ENCODE measurements around the gene ACP7. TPM values are rescaled to one million over a fixed set of nuclear protein-coding genes. Genes with fewer than 3 reads are reported as not detected.

Gene ACP7
- total and polyA plus RNA-seq, 9 of the 15 experiments (the other 6 are each of a cell fraction or from before 2014, with no cell fraction given): not detected

DNA sequence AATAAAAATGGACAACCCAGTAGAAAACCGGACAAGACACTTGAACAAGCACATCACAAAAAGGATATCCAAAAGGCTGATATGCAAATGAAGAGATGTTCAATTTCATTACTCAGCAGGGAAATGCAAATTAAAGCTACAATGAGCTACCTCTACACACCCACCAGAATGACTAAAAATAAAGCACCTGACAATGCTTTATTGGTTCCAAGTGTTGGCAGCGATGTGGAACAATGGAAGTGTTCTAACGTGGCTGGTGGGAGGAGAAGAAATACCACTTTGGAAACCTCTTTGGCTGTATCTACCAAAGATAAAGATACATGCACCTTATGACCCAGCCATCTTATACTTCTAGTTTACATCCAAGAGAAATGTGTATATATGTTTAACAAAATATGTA is 3.7 kb upstream of the ACP7 start:
- ChIA-PET CTCF (ENCODE audit: low intra/inter-chr PET ratio) (no interaction called here), POLR2A (interaction anchor here (1.6 kb wide), 1 partner anchor 10 kb away, joined by 3 read pairs; no protein-coding TSS in a partner anchor)
- FAIRE-seq (no peak), ATAC-seq (no peak), DNase-seq (ENCODE audit: extremely low read depth in 1 of 4, low spot score in 3 of 4) (no peak)
- Histone ChIP-seq H3K9me3 (replicated peaks; ENCODE audit: control insufficient read depth, insufficient read depth, low read depth, low read length) (no peaks in the 10 kb centered on the region), H3K27ac (ENCODE audit: extremely low read depth, low read depth, low read length) (no peak overlapping the region), H4K20me1 (replicated peaks; ENCODE audit: control insufficient read depth, insufficient read depth, low read length) (0 out of 2 replicates have a peak, but pooled peaks cover 8% of the 10 kb centered on the region), H3K4me2 (ENCODE audit: insufficient read depth, low read length) (no peak overlapping the region), H3K79me2 (ENCODE audit: control insufficient read depth, insufficient read depth, low read length) (no peaks in the 10 kb centered on the region), H3K36me3 (ENCODE audit: control insufficient read depth, insufficient read depth, low read length) (no peaks in the 10 kb centered on the region), H3K9ac (ENCODE audit: insufficient read depth in 1 of 2, low read depth in 2 of 2, low read length in 2 of 2) (no peak overlapping the region), H2AFZ (ENCODE audit: low read depth, low read length) (no peak overlapping the region), H3K27me3 (ENCODE audit: control insufficient read depth in 2 of 2, insufficient read depth in 2 of 2, low read length in 2 of 2) (peaks cover 26 to 38% of the 10 kb centered on the region in 2 experiments), H3K4me1 (replicated peaks in 1 of 2; ENCODE audit: control insufficient read depth in 2 of 2, insufficient read depth in 2 of 2, low read length in 2 of 2) (peaks cover 0 to 8% of the 10 kb centered on the region in 2 experiments; a peak in 2 of 5 replicates), H3K4me3 (no peak overlapping the region), H3K9me1 (ENCODE audit: control insufficient read depth, insufficient read depth, low read length) (no peaks in the 10 kb centered on the region)
- WGBS (ENCODE audit: insufficient coverage, low coverage, missing lambda C conversion rate): 2% methylated on average over 3 of the region's 3 CpGs
- BruUV-seq (replicated peaks): no TSS peak
- in situ Hi-C loops (cut with MboI): no loop called here
- TF ChIP-seq, protein P1, sequence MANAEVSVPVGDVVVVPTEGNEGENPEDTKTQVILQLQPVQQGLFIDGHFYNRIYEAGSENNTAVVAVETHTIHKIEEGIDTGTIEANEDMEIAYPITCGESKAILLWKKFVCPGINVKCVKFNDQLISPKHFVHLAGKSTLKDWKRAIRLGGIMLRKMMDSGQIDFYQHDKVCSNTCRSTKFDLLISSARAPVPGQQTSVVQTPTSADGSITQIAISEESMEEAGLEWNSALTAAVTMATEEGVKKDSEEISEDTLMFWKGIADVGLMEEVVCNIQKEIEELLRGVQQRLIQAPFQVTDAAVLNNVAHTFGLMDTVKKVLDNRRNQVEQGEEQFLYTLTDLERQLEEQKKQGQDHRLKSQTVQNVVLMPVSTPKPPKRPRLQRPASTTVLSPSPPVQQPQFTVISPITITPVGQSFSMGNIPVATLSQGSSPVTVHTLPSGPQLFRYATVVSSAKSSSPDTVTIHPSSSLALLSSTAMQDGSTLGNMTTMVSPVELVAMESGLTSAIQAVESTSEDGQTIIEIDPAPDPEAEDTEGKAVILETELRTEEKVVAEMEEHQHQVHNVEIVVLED (CRISPR knock-in tag; IDR thresholded peaks at IDR 0.05): no peak
- TF ChIP-seq ZBTB40 (IDR thresholded peaks at IDR 0.05) (peak; percentile 51; the same call in 1 of the 2 replicates), ZBTB40 (CRISPR knock-in tag; IDR thresholded peaks at IDR 0.05) (no peak)
- intact Hi-C loops (cut with micrococcal nuclease): no loop called here

Measured in K562 (cell line).